Neural cell (in vitro differentiated cells): ENCODE data around the gene DCTD. TPM values are rescaled to one million over a fixed set of nuclear protein-coding genes. Genes with fewer than 3 reads are reported as not detected.

Experiments
- H2AFZ ChIP-seq: fragments of 200-600, 300-800 bp; sonication (generic), shearing (Covaris generic); 2 replicates; pipeline ENCODE4 v1.6.0; 2014; ENCODE audit warnings: low read depth, mild to moderate bottlenecking, antibody characterized with exemption, low read length, moderate library complexity
- H3F3A ChIP-seq: fragments of 200-600 bp; shearing (Covaris generic); 2 replicates; pipeline ENCODE4 v1.6.1; 2016; ENCODE audit warnings: mild to moderate bottlenecking, moderate library complexity, mixed read lengths, antibody characterized with exemption, low read length; ENCODE audit not compliant: insufficient read depth, poor library complexity, severe bottlenecking
- H3K27ac ChIP-seq: fragments of 200-600, 300-800 bp; sonication (generic), shearing (Covaris generic); 2 replicates; pipeline ENCODE4 v1.5.1; 2014; ENCODE audit warnings: mild to moderate bottlenecking, low read length, moderate library complexity
- H3K27me3 ChIP-seq: fragments of 300-800, 200-600 bp; sonication (generic), shearing (Covaris generic); 2 replicates; pipeline ENCODE4 v1.6.0; 2014; ENCODE audit warnings: mild to moderate bottlenecking, low read depth, low read length, moderate library complexity; ENCODE audit not compliant: insufficient read depth
- H3K36me3 ChIP-seq: fragments of 300-800, 200-600 bp; sonication (generic), shearing (Covaris generic); 2 replicates; pipeline ENCODE4 v1.5.1; 2014; ENCODE audit warnings: mild to moderate bottlenecking, antibody characterized with exemption, low read length, moderate library complexity; ENCODE audit not compliant: insufficient read depth
- H3K4me2 ChIP-seq: fragments of 300-800, 200-600 bp; sonication (generic), shearing (Covaris generic); 2 replicates; pipeline ENCODE4 v1.6.0; 2014; ENCODE audit warnings: mild to moderate bottlenecking, low read length
- H3K4me3 ChIP-seq: fragments of 300-800, 200-600 bp; sonication (generic), shearing (Covaris generic); 2 replicates; pipeline ENCODE4 v1.5.1; 2014; ENCODE audit warnings: mild to moderate bottlenecking, low read length, moderate library complexity
- H3K79me2 ChIP-seq: fragments of 200-600 bp; shearing (Covaris generic); replicated peaks from 2 replicates; pipeline ENCODE4 v1.6.0; 2014; ENCODE audit warnings: mild to moderate bottlenecking, low read length, moderate library complexity; ENCODE audit not compliant: insufficient read depth
- H3K9ac ChIP-seq: fragments of 300-800, 200-600 bp; sonication (generic), shearing (Covaris generic); 2 replicates; pipeline ENCODE4 v1.6.1; 2016; ENCODE audit warnings: mild to moderate bottlenecking, low read length, mixed read lengths
- H3K9me2 ChIP-seq: fragments of 200-600 bp; shearing (Covaris generic); 2 replicates; pipeline ENCODE4 v1.6.1; 2016; ENCODE audit warnings: mild to moderate bottlenecking, low read length, mixed read lengths; ENCODE audit not compliant: insufficient read depth
- H3K9me3 ChIP-seq: fragments of 200-600, 300-800 bp; sonication (generic), shearing (Covaris generic); 2 replicates; pipeline ENCODE4 v1.6.1; 2016; ENCODE audit warnings: mild to moderate bottlenecking, mixed run types, low read length, moderate library complexity, mixed read lengths
- H4K20me1 ChIP-seq: fragments of 200-600 bp; shearing (Covaris generic); 2 replicates; pipeline ENCODE4 v1.6.1; 2016; ENCODE audit warnings: mild to moderate bottlenecking, mixed run types; ENCODE audit not compliant: insufficient read depth
- CTCF ChIP-seq: fragments of 450-650 bp; IDR thresholded peaks from 2 replicates; pipeline ENCODE4 v1.5.1; 2014; ENCODE audit warnings: antibody characterized with exemption, mild to moderate bottlenecking, moderate library complexity; ENCODE audit not compliant: poor library complexity, severe bottlenecking
- EP300 ChIP-seq: fragments of 450-650 bp; conservative IDR thresholded peaks from 2 replicates; pipeline ENCODE4 v1.6.1; 2014; ENCODE audit warnings: antibody characterized with exemption, mild to moderate bottlenecking, moderate library complexity; ENCODE audit not compliant: poor library complexity, severe bottlenecking
- EZH2 ChIP-seq: fragments of 200-600, 300-800 bp; shearing (Covaris generic), sonication (generic); IDR thresholded peaks from 2 replicates; pipeline ENCODE4 v1.6.1; 2014; ENCODE audit warnings: antibody characterized with exemption, low read length, borderline replicate concordance, mild to moderate bottlenecking; ENCODE audit not compliant: insufficient read depth, poor library complexity, severe bottlenecking
- MXI1 ChIP-seq: fragments of 450-650 bp; conservative IDR thresholded peaks from 2 replicates; pipeline ENCODE4 v1.6.1; 2014; ENCODE audit warnings: antibody characterized with exemption, mild to moderate bottlenecking; ENCODE audit not compliant: poor library complexity, severe bottlenecking
- POLR2AphosphoS5 ChIP-seq: IDR thresholded peaks from 2 replicates; pipeline ENCODE4 v1.6.1; 2012
- RAD21 ChIP-seq: fragments of 450-650 bp; conservative IDR thresholded peaks from 2 replicates; pipeline ENCODE4 v1.6.1; 2014; ENCODE audit warnings: antibody characterized with exemption, mild to moderate bottlenecking, moderate library complexity
- REST ChIP-seq: IDR thresholded peaks from 2 replicates; pipeline ENCODE4 v1.6.1; 2012; ENCODE audit warnings: borderline replicate concordance
- SMC3 ChIP-seq: fragments of 450-650 bp; conservative IDR thresholded peaks from 2 replicates; pipeline ENCODE4 v1.6.1; 2014; ENCODE audit warnings: antibody characterized with exemption, mild to moderate bottlenecking, moderate library complexity; ENCODE audit not compliant: poor library complexity
- TAF1 ChIP-seq: IDR thresholded peaks from 2 replicates; pipeline ENCODE4 v1.6.1; 2012; ENCODE audit warnings: low read depth
- polyA plus RNA-seq: library from polyadenylated mRNA; depleted of rRNA; stranded (reverse); fragments of >200 nt; gene quantifications from 2 replicates; pipeline ENCODE4 v1.2.3, GENCODE V29; 2014

DCTD gene
- polyA plus RNA-seq, 1 donor from 2014 or later, result 26.4 TPM

GRCh38 chr4:182872886-182873285, 44.3 kb downstream of the DCTD start:
- Histone ChIP-seq H3K4me2 (no peak overlapping the region), H3K36me3 (no peaks in the 10 kb centered on the region), H3K9me3 (no peaks in the 10 kb centered on the region), H2AFZ (no peak overlapping the region), H3K4me3 (no peak overlapping the region), H3K27me3 (no peaks in the 10 kb centered on the region), H3K9ac (no peak overlapping the region), H3K27ac (no peak overlapping the region), H3K79me2 (no peaks in the 10 kb centered on the region), H3K9me2 (no peaks in the 10 kb centered on the region), H3F3A (no peaks in the 10 kb centered on the region), H4K20me1 (no peaks in the 10 kb centered on the region)
- TF ChIP-seq SMC3 (no peak), TAF1 (no peak), EP300 (no peak)

- Histone ChIP-seq H3K4me3 (no peak overlapping the region), H3K4me2 (no peak overlapping the region), H2AFZ (no peak overlapping the region), H4K20me1 (no peaks in the 10 kb centered on the region), H3K9me3 (no peaks in the 10 kb centered on the region), H3K27ac (no peak overlapping the region), H3F3A (no peaks in the 10 kb centered on the region), H3K79me2 (no peaks in the 10 kb centered on the region), H3K9me2 (no peaks in the 10 kb centered on the region), H3K36me3 (no peaks in the 10 kb centered on the region), H3K27me3 (no peaks in the 10 kb centered on the region), H3K9ac (no peak overlapping the region)
- no peak for TF ChIP-seq CTCF
- TF ChIP-seq POLR2AphosphoS5, result no peak
- TF ChIP-seq EP300, result no peak
- TF ChIP-seq RAD21, result no peak
- TF ChIP-seq SMC3, result no peak
- no peak for TF ChIP-seq MXI1
- no peak for TF ChIP-seq EZH2
- no peak for TF ChIP-seq TAF1
These were observed 45.6 kb downstream of the DCTD start for GRCh38 chr4:182871616-182872015.

- H3K9me3 ChIP-seq, result no peaks in the 10 kb centered on the region
- H3K79me2 ChIP-seq, result no peaks in the 10 kb centered on the region
- H3K4me2 ChIP-seq, result no peak overlapping the region
- H3K9ac ChIP-seq, result no peak overlapping the region
- H2AFZ ChIP-seq, result no peak overlapping the region
- H3K4me3 ChIP-seq, result no peak overlapping the region
- no peaks in the 10 kb centered on the region for H3K36me3 ChIP-seq
- no peak for TF ChIP-seq MXI1
- no peak for TF ChIP-seq EP300
- TF ChIP-seq TAF1, result no peak
- no peak for TF ChIP-seq EZH2
- no peak for TF ChIP-seq SMC3
- TF ChIP-seq REST, result no peak
- TF ChIP-seq CTCF, result no peak
- TF ChIP-seq POLR2AphosphoS5, result no peak
- TF ChIP-seq RAD21, result no peak
- H3K9me2 ChIP-seq, result no peaks in the 10 kb centered on the region
- no peak overlapping the region for H3K27ac ChIP-seq
- no peaks in the 10 kb centered on the region for H4K20me1 ChIP-seq
- no peaks in the 10 kb centered on the region for H3K27me3 ChIP-seq
- H3F3A ChIP-seq, result no peaks in the 10 kb centered on the region
These were observed 47.5 kb downstream of the DCTD start for GRCh38 chr4:182869697-182870096.
